22Rv1 (cell line): ENCODE results near the gene SMYD4.

Experiments
- H3K27ac ChIP-seq: fragments of 450-650 bp; 2 replicates; pipeline ENCODE4 v1.5.1; 2017
- ZFX ChIP-seq: fragments of 450-650 bp; IDR thresholded peaks from 2 replicates; pipeline ENCODE4 v1.6.1; 2017; ENCODE audit warnings: antibody characterized with exemption, borderline replicate concordance
- TF ChIP-seq, protein P1 (sequence below): fragments of 450-650 bp; IDR thresholded peaks from 2 replicates; pipeline ENCODE4 v1.5.1; 2017; ENCODE audit warnings: mild to moderate bottlenecking

SMYD4 gene

DNA sequence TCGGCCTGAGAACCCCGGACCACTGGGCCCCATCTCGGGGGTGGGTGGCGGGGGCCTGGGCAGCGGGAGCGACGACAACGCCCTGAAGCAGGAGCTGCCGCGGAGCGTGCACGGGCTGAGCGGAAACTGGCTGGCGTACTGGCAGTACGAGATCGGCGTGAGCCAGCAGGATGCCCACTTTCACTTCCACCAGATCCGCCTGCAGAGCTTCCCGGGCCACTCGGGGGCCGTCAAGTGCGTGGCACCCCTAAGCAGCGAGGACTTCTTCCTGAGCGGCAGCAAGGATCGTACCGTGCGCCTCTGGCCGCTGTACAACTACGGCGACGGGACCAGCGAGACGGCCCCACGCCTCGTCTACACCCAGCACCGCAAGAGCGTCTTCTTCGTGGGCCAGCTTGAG is 95.9 kb downstream of the SMYD4 start:
- TF ChIP-seq, protein P1, sequence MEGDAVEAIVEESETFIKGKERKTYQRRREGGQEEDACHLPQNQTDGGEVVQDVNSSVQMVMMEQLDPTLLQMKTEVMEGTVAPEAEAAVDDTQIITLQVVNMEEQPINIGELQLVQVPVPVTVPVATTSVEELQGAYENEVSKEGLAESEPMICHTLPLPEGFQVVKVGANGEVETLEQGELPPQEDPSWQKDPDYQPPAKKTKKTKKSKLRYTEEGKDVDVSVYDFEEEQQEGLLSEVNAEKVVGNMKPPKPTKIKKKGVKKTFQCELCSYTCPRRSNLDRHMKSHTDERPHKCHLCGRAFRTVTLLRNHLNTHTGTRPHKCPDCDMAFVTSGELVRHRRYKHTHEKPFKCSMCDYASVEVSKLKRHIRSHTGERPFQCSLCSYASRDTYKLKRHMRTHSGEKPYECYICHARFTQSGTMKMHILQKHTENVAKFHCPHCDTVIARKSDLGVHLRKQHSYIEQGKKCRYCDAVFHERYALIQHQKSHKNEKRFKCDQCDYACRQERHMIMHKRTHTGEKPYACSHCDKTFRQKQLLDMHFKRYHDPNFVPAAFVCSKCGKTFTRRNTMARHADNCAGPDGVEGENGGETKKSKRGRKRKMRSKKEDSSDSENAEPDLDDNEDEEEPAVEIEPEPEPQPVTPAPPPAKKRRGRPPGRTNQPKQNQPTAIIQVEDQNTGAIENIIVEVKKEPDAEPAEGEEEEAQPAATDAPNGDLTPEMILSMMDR = no peak
- TF ChIP-seq ZFX = no peak
- no peak overlapping the region for H3K27ac ChIP-seq

DNA sequence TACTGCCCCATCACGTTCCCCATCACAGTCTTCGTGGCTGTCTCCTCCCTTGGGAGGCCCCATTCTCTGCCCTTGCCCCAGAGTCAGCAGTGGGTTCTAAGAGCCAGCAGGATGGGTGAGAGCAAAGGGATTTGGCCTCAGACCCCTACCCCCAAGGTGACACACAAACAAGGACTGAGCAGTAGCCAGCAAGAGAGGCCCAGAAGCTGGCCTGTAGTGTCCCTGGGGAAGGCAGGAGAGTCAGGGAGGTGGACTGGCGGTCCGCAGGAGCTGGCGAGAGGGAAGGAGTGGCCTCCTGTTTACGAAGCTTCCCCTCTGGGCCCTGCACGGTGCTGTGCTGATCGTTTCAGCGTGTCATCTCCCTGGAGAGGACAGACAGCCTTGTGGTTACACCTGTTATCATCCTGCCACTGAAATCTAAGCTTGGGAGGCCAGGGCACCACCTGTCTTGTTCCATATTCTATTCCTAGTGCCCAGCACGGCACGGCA is 96.8 kb downstream of the SMYD4 start:
- no peak overlapping the region for H3K27ac ChIP-seq
- TF ChIP-seq, protein P1 = no peak
- no peak for TF ChIP-seq ZFX

DNA sequence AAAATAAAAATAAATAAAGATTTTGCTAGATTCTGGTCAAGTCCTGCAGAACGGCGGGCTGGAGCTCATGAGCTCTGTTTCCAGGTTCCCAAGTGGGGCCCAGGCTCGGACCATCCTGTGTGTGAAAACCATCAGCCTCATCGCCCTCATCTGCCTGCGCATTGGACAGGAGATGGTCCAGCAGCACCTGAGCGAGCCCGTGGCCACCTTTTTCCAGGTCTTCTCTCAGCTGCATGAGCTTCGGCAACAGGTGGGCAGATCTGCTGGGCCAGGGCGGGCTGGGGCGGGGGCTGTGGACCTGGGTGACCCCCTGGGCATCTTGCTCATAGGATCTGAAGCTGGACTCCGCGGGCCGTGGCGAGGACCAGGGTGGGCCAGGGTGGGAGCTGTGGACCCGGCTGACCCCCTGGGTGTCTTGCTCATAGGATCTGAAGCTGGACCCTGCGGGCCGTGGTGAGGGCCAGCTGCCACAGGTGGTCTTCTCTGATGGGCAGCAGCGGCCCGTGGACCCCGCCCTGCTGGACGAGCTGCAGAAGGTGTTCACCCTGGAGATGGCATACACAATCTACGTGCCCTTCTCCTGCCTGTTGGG is 97.4 kb downstream of the SMYD4 start:
- TF ChIP-seq, protein P1 = no peak
- TF ChIP-seq ZFX = no peak
- H3K27ac ChIP-seq = no peak overlapping the region

DNA sequence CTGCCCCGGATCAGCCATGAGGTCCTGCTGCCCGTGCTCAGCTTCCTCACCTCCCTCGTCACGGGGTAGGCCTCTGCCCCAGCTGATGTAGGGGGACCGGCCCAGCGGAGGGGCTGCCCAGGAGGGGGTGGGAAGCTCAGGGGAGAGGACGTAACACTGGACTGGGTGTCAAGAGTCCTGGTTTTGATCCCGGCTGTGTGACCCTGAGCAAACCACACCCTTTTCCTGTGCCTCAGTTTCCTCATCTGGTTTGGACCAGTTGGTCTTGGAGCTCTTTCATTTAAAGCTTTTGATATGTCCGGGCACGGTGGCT is 98.6 kb downstream of the SMYD4 start:
- no peak for TF ChIP-seq ZFX
- TF ChIP-seq, protein P1 = no peak
- H3K27ac ChIP-seq = no peak overlapping the region

DNA sequence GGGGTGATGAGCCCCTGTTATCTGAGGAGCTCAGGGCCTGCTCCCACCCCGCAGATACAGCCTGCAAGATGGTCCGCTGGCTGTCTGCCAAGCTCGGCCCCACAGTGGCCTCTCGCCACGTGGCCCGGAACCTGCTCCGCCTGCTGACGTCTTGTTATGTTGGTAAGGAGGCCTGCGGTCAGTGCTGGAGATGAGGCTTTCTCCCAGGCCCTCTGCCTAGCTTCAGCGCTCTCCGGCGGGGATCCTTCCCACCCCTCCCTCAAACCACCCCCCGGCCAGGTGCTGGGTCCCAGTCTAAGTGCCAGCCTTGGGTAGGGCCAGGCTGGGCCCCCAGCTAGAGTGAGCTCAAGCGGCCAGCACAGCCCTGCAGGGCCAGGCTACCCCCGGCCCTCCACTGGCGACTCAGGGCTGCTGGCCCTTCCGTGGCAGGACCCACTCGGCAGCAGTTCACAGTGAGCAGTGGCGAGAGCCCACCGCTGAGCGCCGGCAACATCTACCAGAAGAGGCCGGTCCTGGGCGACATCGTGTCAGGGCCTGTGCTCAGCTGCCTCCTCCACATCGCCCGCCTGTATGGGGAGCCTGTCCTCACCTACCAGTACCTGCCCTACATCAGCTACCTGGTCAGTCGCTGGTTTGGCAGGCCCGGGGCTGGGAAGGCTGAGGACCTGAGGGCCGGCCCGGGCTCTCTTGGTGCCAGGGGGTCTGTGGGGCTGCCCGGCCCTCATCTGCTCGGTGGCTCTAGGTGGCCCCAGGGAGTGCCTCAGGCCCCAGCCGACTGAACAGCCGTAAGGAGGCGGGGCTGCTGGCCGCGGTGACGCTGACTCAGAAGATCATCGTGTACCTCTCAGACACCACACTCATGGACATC is 99.1 kb downstream of the SMYD4 start:
- no peak overlapping the region for H3K27ac ChIP-seq
- TF ChIP-seq, protein P1 = no peak
- no peak for TF ChIP-seq ZFX

DNA sequence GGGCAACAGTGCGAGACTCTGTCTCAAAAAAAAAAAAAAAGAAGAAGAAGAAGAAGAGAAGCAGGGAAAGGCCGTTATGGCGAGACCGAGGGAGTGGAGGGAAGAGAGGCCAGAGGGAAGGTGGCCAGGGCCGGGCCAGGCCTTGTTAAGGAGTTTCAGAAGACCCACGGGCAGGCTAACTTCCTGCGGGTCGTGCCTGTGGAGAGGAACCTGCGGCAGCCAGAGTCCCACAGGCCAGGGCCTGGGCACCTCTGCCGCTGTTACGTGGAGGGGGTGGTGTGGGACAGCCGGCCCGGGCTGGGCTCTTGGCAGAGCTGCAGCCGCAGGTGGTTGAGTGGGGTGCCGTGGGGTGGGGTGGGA is 99.8 kb downstream of the SMYD4 start:
- TF ChIP-seq, protein P1 = no peak
- TF ChIP-seq ZFX = no peak
- no peak overlapping the region for H3K27ac ChIP-seq
